HepG2 (cell line): ENCODE data around the gene MRPS25. TPM values are rescaled to one million over a fixed set of nuclear protein-coding genes. Genes with fewer than 3 reads are reported as not detected.

Source experiments
- ATRX ChIP-seq: sonication (generic); formaldehyde crosslinking; IDR thresholded peaks from 2 replicates; pipeline ENCODE4 v1.4.0; 2020; ENCODE audit warnings: missing genetic modification reagents, borderline replicate concordance
- CENPX ChIP-seq: sonication (generic); formaldehyde crosslinking; IDR thresholded peaks from 2 replicates; pipeline ENCODE4 v1.9.0; 2021; ENCODE audit warnings: mild to moderate bottlenecking, missing genetic modification reagents, moderate library complexity
- ESRRA ChIP-seq: sonication (generic); formaldehyde crosslinking; IDR thresholded peaks from 2 replicates; pipeline ENCODE4 v1.5.1; 2020; ENCODE audit warnings: mild to moderate bottlenecking, low read depth, missing genetic modification reagents
- GPN1 ChIP-seq: sonication (generic); formaldehyde crosslinking; IDR thresholded peaks from 2 replicates; pipeline ENCODE4 v1.5.1; 2020; ENCODE audit warnings: missing genetic modification reagents, borderline replicate concordance
- KMT2A ChIP-seq: sonication (generic); formaldehyde crosslinking; IDR thresholded peaks from 2 replicates; pipeline ENCODE4 v1.4.0; 2020; ENCODE audit warnings: missing genetic modification reagents
- MEIS1 ChIP-seq: sonication (generic); formaldehyde crosslinking; IDR thresholded peaks from 2 replicates; pipeline ENCODE4 v1.9.0; 2021; ENCODE audit warnings: mild to moderate bottlenecking, missing genetic modification reagents, moderate library complexity, borderline replicate concordance
- SIX1 ChIP-seq: sonication (generic); formaldehyde crosslinking; IDR thresholded peaks from 2 replicates; pipeline ENCODE4 v1.4.0; 2020; ENCODE audit warnings: missing genetic modification reagents, borderline replicate concordance
- TAF15 ChIP-seq: fragments of 200-400 bp; formaldehyde crosslinking; IDR thresholded peaks from one replicate; pipeline ENCODE4 v1.6.1; 2018; ENCODE audit warnings: mild to moderate bottlenecking, low read depth, low read length; ENCODE audit not compliant: poor library complexity, severe bottlenecking
- TCF7 ChIP-seq: sonication (generic); IDR thresholded peaks from 2 replicates; pipeline ENCODE4 v1.6.1; 2016; ENCODE audit warnings: antibody characterized with exemption, low read depth
- WIZ ChIP-seq: sonication (generic); formaldehyde crosslinking; IDR thresholded peaks from 2 replicates; pipeline ENCODE4 v1.5.1; 2020; ENCODE audit warnings: mild to moderate bottlenecking, missing genetic modification reagents
- ZNF121 ChIP-seq: sonication (generic); formaldehyde crosslinking; IDR thresholded peaks from 2 replicates; pipeline ENCODE4 v1.5.0; 2020; ENCODE audit warnings: mild to moderate bottlenecking, missing genetic modification reagents
- ZNF230 ChIP-seq: sonication (generic); formaldehyde crosslinking; IDR thresholded peaks from 2 replicates; pipeline ENCODE4 v1.4.0; 2020; ENCODE audit warnings: mild to moderate bottlenecking, missing genetic modification reagents
- ZNF260 ChIP-seq: sonication (generic); formaldehyde crosslinking; IDR thresholded peaks from 2 replicates; pipeline ENCODE4 v1.4.0; 2020; ENCODE audit warnings: missing genetic modification reagents, low read depth, mild to moderate bottlenecking, borderline replicate concordance
- ZNF496 ChIP-seq: sonication (generic); formaldehyde crosslinking; IDR thresholded peaks from 2 replicates; pipeline ENCODE4 v1.8.1; 2023; ENCODE audit warnings: mild to moderate bottlenecking, moderate library complexity, missing genetic modification reagents; ENCODE audit not compliant: insufficient replicate concordance
- ZNF547 ChIP-seq: sonication (generic); formaldehyde crosslinking; IDR thresholded peaks from 2 replicates; pipeline ENCODE4 v1.5.1; 2020; ENCODE audit warnings: mild to moderate bottlenecking, missing genetic modification reagents
- ZNF557 ChIP-seq: sonication (generic); formaldehyde crosslinking; IDR thresholded peaks from 2 replicates; pipeline ENCODE4 v1.4.0; 2020; ENCODE audit warnings: missing genetic modification reagents
- ZNF619 ChIP-seq: sonication (generic); formaldehyde crosslinking; IDR thresholded peaks from 2 replicates; pipeline ENCODE4 v1.4.0; 2020; ENCODE audit warnings: mild to moderate bottlenecking, missing genetic modification reagents
- ZNF768 ChIP-seq: sonication (generic); formaldehyde crosslinking; IDR thresholded peaks from 2 replicates; pipeline ENCODE4 v1.4.0; 2020; ENCODE audit warnings: missing genetic modification reagents
- ZNF773 ChIP-seq: sonication (generic); formaldehyde crosslinking; IDR thresholded peaks from 2 replicates; pipeline ENCODE4 v1.4.0; 2020; ENCODE audit warnings: missing genetic modification reagents, borderline replicate concordance
- polyA plus RNA-seq, 8 experiments: library from polyadenylated mRNA; depleted of rRNA in 3 of 8; stranded (reverse) in 7 of 8; unstranded in 1 of 8; fragments of >200 nt; fragmentation: Illumina TruSeq in 4 of 8; extraction: Trizol in 4 of 8; gene quantifications; 2 replicates each; pipeline versions ENCODE4 v1.2.1 to v1.2.3, GENCODE V29; 2011 to 2016; ENCODE audit warnings: low read depth in 4 of 8, missing spikeins in 1 of 8, mixed read lengths in 1 of 8; ENCODE audit not compliant: insufficient read depth in 1 of 8
- total RNA-seq, 5 experiments: library from RNA; depleted of rRNA; stranded (reverse); fragments of >200 nt; fragmentation: Illumina TruSeq; extraction: Trizol; gene quantifications; 2 replicates each; pipeline ENCODE4 v1.2.3, GENCODE V29; 2016; ENCODE audit warnings: low read depth in 1 of 5
- TF ChIP-seq, protein P1 (sequence below): sonication (generic); formaldehyde crosslinking; IDR thresholded peaks from 2 replicates; pipeline ENCODE4 v1.4.0; 2020; ENCODE audit warnings: mild to moderate bottlenecking, missing genetic modification reagents
- TF ChIP-seq, protein P2 (sequence below): sonication (generic); formaldehyde crosslinking; IDR thresholded peaks from 2 replicates; pipeline ENCODE4 v1.5.0; 2020; ENCODE audit warnings: missing genetic modification reagents
- TF ChIP-seq, protein P3 (sequence below): sonication (generic); formaldehyde crosslinking; conservative IDR thresholded peaks from 2 replicates; pipeline ENCODE4 v1.4.0; 2020; ENCODE audit warnings: missing genetic modification reagents
- TF ChIP-seq, protein P4 (sequence below): sonication (generic); formaldehyde crosslinking; IDR thresholded peaks from 2 replicates; pipeline ENCODE4 v1.5.1; 2020; ENCODE audit warnings: mild to moderate bottlenecking, missing genetic modification reagents

The MRPS25 gene
- total and polyA plus RNA-seq, 2 of the 13 experiments (the other 11 are each of a cell fraction or from before 2014, with no cell fraction given), result 60.1 to 74.3 TPM

DNA sequence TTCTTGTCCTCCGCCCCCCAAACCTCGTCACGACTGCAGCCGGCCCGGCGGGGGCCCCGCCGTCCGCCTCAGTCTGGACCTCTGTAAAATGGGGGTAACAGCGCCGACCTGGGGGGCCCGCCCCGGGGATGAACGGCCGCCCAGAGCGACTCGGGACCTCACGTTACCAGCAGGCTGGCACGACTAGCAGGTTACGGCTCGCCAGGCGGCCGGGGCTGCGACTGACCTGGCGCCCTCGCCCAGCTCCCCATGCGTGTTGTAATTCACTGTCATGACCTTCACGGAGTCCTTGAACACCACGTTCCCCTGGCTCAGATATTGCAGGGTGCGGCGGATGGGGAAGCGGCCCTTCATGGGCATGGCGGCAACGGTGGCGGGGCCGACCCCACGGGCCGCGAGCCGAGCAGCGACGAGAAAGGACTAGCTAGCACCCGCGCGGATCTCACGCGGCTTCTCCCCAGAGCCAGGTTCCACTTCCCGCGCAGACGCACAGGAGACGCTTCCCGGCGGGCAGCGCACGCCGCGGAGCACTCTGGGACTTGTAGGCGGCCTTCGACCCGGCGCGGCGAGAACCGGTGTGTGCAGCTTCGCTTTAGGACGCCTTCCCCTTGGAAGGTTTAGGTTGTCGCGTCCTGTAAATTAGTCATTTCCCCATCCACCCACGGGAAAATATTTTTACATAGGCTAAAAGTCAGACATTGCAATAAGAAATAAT is at the start of gene MRPS25 (continued):
- TF ChIP-seq ZNF260 (CRISPR knock-in tag), result no peak
- peak; percentile 11; the same call in 1 of the 2 replicates for TF ChIP-seq SIX1 (CRISPR knock-in tag)
- peak; percentile 84; the same call in 1 of the 2 replicates for TF ChIP-seq KMT2A (CRISPR knock-in tag)
- TF ChIP-seq ATRX (CRISPR knock-in tag), result no peak
- TF ChIP-seq ZNF121, result no peak
- peak; percentile 81; the same call in 1 of the 2 replicates for TF ChIP-seq MEIS1 (CRISPR knock-in tag)
- TF ChIP-seq TCF7, result no peak
- TF ChIP-seq ESRRA (CRISPR knock-in tag), result peak; percentile 99
- TF ChIP-seq, protein P1, sequence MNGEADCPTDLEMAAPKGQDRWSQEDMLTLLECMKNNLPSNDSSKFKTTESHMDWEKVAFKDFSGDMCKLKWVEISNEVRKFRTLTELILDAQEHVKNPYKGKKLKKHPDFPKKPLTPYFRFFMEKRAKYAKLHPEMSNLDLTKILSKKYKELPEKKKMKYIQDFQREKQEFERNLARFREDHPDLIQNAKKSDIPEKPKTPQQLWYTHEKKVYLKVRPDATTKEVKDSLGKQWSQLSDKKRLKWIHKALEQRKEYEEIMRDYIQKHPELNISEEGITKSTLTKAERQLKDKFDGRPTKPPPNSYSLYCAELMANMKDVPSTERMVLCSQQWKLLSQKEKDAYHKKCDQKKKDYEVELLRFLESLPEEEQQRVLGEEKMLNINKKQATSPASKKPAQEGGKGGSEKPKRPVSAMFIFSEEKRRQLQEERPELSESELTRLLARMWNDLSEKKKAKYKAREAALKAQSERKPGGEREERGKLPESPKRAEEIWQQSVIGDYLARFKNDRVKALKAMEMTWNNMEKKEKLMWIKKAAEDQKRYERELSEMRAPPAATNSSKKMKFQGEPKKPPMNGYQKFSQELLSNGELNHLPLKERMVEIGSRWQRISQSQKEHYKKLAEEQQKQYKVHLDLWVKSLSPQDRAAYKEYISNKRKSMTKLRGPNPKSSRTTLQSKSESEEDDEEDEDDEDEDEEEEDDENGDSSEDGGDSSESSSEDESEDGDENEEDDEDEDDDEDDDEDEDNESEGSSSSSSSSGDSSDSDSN (CRISPR knock-in tag), result peak; percentile 68; the same call in 1 of the 2 replicates
- TF ChIP-seq ZNF768 (CRISPR knock-in tag), result peak; percentile 68; the same call in 1 of the 2 replicates
- TF ChIP-seq, protein P2, sequence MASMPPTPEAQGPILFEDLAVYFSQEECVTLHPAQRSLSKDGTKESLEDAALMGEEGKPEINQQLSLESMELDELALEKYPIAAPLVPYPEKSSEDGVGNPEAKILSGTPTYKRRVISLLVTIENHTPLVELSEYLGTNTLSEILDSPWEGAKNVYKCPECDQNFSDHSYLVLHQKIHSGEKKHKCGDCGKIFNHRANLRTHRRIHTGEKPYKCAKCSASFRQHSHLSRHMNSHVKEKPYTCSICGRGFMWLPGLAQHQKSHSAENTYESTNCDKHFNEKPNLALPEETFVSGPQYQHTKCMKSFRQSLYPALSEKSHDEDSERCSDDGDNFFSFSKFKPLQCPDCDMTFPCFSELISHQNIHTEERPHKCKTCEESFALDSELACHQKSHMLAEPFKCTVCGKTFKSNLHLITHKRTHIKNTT (CRISPR knock-in tag), result no peak
- TF ChIP-seq TAF15, result peak; percentile 73
- TF ChIP-seq ZNF496 (CRISPR knock-in tag), result no peak
- 0 out of 2 replicates have a peak, but pooled peaks have one; percentile 27 for TF ChIP-seq GPN1 (CRISPR knock-in tag)
- TF ChIP-seq, protein P3, sequence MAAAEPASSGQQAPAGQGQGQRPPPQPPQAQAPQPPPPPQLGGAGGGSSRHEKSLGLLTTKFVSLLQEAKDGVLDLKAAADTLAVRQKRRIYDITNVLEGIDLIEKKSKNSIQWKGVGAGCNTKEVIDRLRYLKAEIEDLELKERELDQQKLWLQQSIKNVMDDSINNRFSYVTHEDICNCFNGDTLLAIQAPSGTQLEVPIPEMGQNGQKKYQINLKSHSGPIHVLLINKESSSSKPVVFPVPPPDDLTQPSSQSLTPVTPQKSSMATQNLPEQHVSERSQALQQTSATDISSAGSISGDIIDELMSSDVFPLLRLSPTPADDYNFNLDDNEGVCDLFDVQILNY, result peak; percentile 77
- TF ChIP-seq ZNF619 (CRISPR knock-in tag), result no peak
- TF ChIP-seq CENPX, result no peak
- TF ChIP-seq WIZ, result peak; percentile 67
- TF ChIP-seq, protein P4, sequence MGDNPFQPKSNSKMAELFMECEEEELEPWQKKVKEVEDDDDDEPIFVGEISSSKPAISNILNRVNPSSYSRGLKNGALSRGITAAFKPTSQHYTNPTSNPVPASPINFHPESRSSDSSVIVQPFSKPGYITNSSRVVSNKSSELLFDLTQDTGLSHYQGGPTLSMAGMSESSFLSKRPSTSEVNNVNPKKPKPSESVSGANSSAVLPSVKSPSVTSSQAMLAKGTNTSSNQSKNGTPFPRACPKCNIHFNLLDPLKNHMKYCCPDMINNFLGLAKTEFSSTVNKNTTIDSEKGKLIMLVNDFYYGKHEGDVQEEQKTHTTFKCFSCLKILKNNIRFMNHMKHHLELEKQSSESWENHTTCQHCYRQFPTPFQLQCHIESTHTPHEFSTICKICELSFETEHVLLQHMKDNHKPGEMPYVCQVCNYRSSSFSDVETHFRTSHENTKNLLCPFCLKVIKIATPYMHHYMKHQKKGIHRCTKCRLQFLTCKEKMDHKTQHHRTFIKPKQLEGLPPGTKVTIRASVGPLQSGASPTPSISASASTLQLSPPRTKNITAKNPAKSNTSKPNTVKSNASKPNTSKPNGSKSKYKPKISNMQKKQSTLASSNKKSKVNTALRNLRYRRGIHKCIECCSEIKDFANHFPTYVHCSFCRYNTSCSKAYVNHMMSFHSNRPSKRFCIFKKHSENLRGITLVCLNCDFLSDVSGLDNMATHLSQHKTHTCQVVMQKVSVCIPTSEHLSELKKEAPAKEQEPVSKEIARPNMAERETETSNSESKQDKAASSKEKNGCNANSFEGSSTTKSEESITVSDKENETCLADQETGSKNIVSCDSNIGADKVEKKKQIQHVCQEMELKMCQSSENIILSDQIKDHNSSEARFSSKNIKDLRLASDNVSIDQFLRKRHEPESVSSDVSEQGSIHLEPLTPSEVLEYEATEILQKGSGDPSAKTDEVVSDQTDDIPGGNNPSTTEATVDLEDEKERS (CRISPR knock-in tag), result no peak
- no peak; the same call in 1 of the 2 replicates for TF ChIP-seq ZNF230 (CRISPR knock-in tag)
- no peak for TF ChIP-seq ZNF557 (CRISPR knock-in tag)
- TF ChIP-seq ZNF773 (CRISPR knock-in tag), result peak; percentile 66; the same call in 1 of the 2 replicates
- TF ChIP-seq ZNF547 (CRISPR knock-in tag), result peak; percentile 80
